BJ (cell line): ENCODE results near the gene HLF. TPM values are rescaled to one million over a fixed set of nuclear protein-coding genes. Genes with fewer than 3 reads are reported as not detected.

Source experiments
- CTCF ChIA-PET: fragments of 350-600 bp; formaldehyde crosslinking; extraction: SDS; loops from one replicate; lab custom pipeline; 2021; ENCODE audit warnings: antibody characterized with exemption, inconsistent platforms; lab: Yijun Ruan, JAX
- POLR2A ChIA-PET: fragments of 300-600 bp; sonication (Branson Sonifier 250); formaldehyde crosslinking; extraction: SDS; loops from one replicate; lab custom pipeline; 2021; ENCODE audit warnings: antibody characterized with exemption; lab: Charles Lee
- DNase-seq: peaks from one replicate; pipeline ENCODE4 v3.0.0-alpha.2; 2011; ENCODE audit warnings: low read depth
- H3K27me3 ChIP-seq: 2 replicates; pipeline ENCODE4 v1.6.0; 2011; ENCODE audit warnings: low read length; ENCODE audit not compliant: control insufficient read depth, insufficient read depth
- H3K36me3 ChIP-seq: 2 replicates; pipeline ENCODE4 v1.5.1; 2011; ENCODE audit warnings: low read length; ENCODE audit not compliant: control insufficient read depth, insufficient read depth
- H3K4me3 ChIP-seq: 2 replicates; pipeline ENCODE4 v1.5.1; 2011; ENCODE audit warnings: low read depth, mild to moderate bottlenecking, control low read depth, low read length
- polyA plus RNA-seq: library from polyadenylated mRNA; depleted of rRNA; stranded (reverse); fragments of >200 nt; gene quantifications from 2 replicates; pipeline ENCODE4 v1.2.3, GENCODE V29; 2011
- TF ChIP-seq, protein P1 (sequence below): IDR thresholded peaks from 2 replicates; pipeline ENCODE4 v1.5.1; 2011; ENCODE audit warnings: low read depth, mild to moderate bottlenecking, control low read depth, inconsistent platforms, low read length, moderate library complexity; ENCODE audit not compliant: insufficient read depth

Gene HLF
- polyA plus RNA-seq, 1 experiment = not detected

DNA sequence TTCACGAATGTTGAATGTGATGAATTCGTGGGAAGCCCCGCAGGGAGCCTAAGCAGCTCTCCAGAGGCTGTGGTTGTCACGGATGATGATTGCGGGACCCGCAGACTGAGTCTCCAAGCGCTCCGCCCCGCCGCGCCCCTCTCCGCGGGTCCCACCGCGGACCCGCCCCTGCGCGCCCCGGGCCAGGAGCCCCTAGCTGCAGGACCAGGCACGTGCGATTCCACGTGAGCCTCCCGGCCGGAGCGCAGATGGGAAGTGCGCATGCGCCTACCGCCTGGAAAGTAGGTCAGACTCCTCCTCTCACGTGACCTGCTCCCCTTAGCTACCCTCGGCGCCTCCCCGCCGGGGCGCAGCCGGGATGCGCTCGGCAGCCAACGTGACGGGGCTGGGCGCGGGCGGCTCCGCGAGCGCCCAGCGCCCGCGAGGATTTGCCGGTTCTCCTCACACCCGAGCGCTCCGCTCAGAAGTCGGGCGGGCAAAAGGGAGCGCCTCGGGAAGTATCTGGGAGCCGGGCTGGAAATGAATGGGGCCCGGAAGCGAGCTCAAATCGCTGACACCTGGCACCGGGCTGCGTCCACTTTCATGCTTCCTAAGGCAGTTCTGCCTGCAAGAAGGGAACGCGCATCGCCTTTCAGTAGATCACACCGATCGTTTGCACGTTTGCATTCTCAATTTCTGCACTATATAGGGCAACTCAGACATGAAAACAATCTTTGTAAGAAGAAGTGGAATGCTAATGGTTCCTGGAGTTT lies 26.4 kb upstream of the HLF start:
- POLR2A ChIA-PET = no interaction called here

GRCh38 chr17:55238931-55239297 lies 25.8 kb upstream of the HLF start:
- POLR2A ChIA-PET = no interaction called here
- no peaks in the 10 kb centered on the region for H3K36me3 ChIP-seq
- CTCF ChIA-PET = interaction anchor here (1.5 kb wide), 1 partner anchor 55 kb away, joined by 4 read pairs; no protein-coding TSS in a partner anchor
- DNase-seq = no peak
- H3K27me3 ChIP-seq = no peaks in the 10 kb centered on the region; the same call in 1 of the 2 replicates
- TF ChIP-seq, protein P1, sequence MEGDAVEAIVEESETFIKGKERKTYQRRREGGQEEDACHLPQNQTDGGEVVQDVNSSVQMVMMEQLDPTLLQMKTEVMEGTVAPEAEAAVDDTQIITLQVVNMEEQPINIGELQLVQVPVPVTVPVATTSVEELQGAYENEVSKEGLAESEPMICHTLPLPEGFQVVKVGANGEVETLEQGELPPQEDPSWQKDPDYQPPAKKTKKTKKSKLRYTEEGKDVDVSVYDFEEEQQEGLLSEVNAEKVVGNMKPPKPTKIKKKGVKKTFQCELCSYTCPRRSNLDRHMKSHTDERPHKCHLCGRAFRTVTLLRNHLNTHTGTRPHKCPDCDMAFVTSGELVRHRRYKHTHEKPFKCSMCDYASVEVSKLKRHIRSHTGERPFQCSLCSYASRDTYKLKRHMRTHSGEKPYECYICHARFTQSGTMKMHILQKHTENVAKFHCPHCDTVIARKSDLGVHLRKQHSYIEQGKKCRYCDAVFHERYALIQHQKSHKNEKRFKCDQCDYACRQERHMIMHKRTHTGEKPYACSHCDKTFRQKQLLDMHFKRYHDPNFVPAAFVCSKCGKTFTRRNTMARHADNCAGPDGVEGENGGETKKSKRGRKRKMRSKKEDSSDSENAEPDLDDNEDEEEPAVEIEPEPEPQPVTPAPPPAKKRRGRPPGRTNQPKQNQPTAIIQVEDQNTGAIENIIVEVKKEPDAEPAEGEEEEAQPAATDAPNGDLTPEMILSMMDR = no peak
- H3K4me3 ChIP-seq = peak overlapping the region; percentile 40

More for the DNA sequence above, 26.4 kb upstream of the HLF start:
- CTCF ChIA-PET = interaction anchor here (1.5 to 2.2 kb wide), 2 partner anchors 16 to 56 kb away, joined by 4 to 6 read pairs; no protein-coding TSS in a partner anchor
- peak; percentile 49 for DNase-seq
- TF ChIP-seq, protein P1 = no peak
- peak overlapping the region; percentile 40 for H3K4me3 ChIP-seq
- H3K36me3 ChIP-seq = no peaks in the 10 kb centered on the region
- H3K27me3 ChIP-seq = no peaks in the 10 kb centered on the region; the same call in 1 of the 2 replicates

- TF ChIP-seq, protein P1 = no peak
- Histone ChIP-seq H3K27me3 (no peaks in the 10 kb centered on the region; the same call in 1 of the 2 replicates), H3K36me3 (no peaks in the 10 kb centered on the region), H3K4me3 (no peak overlapping the region)
- DNase-seq = no peak
- ChIA-PET POLR2A (no interaction called here), CTCF (interaction anchor here (0.6 kb wide), 1 partner anchor 49 kb away, joined by 3 read pairs; no protein-coding TSS in a partner anchor)
Measured at GRCh38 chr17:55241097-55241496, 23.7 kb upstream of the HLF start.

DNA sequence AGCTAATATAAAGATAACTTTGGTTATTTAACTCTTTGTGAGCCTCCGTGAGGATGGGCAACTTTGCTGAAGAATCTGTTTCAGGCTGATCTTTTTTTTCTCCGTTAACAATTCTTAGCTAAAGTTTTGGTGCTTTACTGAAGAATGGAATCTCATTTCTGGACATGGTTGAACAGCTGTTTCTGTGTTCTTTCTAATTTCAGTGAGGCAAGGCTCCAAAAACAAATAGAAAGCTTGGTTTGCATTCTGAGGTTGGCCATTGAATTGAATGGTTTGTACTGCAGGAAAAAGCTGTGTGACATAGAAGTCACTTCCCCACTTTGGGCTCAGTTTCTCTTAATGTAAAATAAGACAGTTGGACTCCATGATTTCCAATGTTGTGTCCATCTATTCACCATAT lies 22.3 kb upstream of the HLF start:
- Histone ChIP-seq H3K27me3 (no peaks in the 10 kb centered on the region; the same call in 1 of the 2 replicates), H3K4me3 (no peak overlapping the region), H3K36me3 (no peaks in the 10 kb centered on the region)
- ChIA-PET POLR2A (no interaction called here), CTCF (no interaction called here)
- no peak for DNase-seq
- TF ChIP-seq, protein P1 = no peak

DNA sequence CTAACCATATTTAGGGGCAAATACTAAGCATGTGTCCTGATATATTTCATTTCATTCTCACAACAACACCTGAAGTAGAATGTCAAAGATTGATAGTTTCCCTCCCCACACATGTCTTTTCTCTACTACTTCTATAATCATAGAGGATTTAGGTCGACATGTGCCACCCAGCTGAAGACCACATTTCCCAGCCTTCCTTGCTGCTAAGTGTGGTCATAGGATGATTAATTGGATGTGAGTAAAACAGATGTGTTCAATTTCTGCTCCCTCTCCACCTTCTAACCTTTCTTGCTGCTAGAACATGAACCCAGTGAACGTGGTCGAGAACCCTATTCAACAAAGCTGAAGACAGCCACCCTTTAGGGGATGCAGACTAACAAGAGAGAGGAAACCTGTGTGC lies 18.8 kb upstream of the HLF start:
- DNase-seq = no peak
- Histone ChIP-seq H3K36me3 (no peaks in the 10 kb centered on the region), H3K4me3 (no peak overlapping the region), H3K27me3 (no peaks in the 10 kb centered on the region)
- TF ChIP-seq, protein P1 = no peak
- ChIA-PET POLR2A (no interaction called here), CTCF (no interaction called here)
